Measurements from ENCODE around the gene CLDN1.
"Not testable (repeated sequence)": the region's sequence is repeated elsewhere in the genome, so short reads cannot be mapped to it uniquely, and the experiment has no call there.

The CLDN1 gene

DNA sequence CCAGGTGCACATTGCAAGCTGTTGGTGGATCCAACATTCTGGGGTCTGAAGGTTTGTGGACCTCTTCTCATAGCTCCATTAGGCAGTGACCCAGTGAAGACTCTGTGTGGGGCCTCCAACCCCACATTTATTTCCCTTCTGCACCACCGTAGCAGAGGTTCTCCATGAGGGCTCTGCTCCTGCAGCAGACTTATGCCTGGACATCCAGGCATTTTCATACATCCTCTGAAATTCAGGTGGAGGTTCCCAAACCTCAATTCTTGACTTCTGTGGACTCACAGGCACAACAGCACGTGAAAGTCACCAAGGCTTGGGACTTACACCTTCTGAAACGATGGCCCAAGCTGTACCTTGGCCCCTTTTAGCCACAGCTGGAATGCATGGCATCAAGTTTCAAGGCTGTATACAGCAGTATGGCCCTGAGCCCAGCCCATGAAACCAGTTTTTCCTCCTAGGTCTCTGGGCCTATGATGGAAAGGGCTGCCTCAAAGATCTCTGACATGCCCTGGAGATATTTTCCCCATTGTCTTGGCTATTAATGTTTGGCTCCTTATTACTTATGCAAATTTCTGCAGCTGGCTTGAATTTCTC is 30.2 kb downstream of the CLDN1 start:
- DNase-seq, result no peak

GRCh38 chr3:190289989-190290388 is 32.3 kb downstream of the CLDN1 start:
- DNase-seq, result no peak

DNA sequence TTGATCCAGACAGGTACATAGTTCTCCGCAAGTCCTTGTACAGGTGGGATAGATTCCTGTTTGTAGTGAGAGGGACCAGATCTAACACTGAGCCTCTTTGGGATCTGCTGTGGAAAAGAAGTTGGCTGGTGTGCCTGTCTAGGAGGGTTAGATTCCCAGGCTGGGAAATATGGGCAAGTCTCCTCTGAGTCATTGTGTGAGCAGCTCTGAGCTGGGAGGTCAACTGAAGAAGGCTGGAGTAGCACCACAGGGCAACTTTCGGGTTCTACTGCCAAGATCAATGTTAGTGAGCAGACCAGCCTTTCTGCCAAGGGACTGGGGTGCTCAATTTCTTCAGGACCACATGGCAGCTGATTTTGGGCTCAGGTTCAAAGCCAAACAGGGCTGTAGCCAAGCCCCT is 33.4 kb downstream of the CLDN1 start:
- DNase-seq, result no peak

GRCh38 chr3:190286014-190286413 is 36.2 kb downstream of the CLDN1 start:
- no peak for DNase-seq

DNA sequence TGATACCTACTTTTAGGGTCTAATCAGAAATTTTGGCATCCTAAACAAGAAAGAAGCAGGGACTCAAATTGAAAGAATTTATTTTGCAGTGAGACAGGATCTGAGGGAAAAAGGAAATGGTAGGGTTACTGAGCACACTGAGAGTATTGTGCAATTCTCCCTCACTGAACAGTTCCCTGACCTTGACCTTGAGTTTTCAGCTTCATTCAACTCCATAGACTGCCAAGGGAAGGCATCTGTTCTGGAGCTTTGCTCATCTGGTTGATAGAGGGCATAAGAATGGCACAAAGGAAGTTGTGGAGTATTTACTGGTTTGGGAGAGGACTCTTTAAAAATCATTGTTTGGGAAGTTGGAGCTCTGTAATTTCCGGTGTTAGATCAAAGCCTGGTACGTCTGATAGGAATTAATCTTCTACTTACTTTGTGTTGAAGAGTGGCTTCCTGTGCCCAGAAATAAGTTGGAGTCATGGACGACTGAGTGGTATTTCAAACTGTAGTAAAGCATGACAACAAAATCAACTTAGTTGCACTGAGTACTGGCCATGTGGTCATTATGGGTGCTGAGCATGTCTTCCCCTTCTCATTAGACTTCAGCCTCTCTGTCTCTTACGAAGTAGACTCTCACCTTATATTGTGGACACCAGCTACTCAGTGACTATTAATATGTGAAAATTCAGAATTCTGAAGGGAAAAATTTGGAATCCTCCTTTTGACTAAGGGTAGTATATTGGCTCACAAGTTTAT is 40.8 kb downstream of the CLDN1 start:
- DNase-seq, result no peak

- DNase-seq, result no peak
Measured at GRCh38 chr3:190279690-190280089, 42.6 kb downstream of the CLDN1 start.

GRCh38 chr3:190272747-190273146 is 49.5 kb downstream of the CLDN1 start:
- DNase-seq, result no peak

DNA sequence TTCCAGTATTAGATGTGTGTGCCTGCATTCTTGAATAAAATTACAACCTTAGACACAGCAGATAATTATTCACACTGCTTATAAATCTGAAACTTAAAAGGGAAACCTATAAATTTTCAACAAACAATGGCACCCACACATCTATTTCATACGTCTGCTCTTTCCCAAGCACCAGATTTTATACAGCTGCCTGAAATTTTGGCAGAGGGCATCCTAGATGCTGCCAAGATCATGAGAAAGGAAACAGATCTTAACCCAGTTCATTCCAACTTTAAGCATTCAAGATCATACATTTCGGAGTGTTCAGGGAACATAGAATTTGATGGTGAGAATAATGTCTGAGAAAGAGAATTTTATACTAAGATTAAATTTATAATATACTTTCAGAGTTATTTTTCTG is 53.1 kb downstream of the CLDN1 start:
- DNase-seq, result no peak

- DNase-seq, result not testable (repeated sequence)
Measured at GRCh38 chr3:190267464-190267863, 54.8 kb downstream of the CLDN1 start.

- DNase-seq, result no peak
Measured at GRCh38 chr3:190266913-190267290, 55.3 kb downstream of the CLDN1 start.

DNA sequence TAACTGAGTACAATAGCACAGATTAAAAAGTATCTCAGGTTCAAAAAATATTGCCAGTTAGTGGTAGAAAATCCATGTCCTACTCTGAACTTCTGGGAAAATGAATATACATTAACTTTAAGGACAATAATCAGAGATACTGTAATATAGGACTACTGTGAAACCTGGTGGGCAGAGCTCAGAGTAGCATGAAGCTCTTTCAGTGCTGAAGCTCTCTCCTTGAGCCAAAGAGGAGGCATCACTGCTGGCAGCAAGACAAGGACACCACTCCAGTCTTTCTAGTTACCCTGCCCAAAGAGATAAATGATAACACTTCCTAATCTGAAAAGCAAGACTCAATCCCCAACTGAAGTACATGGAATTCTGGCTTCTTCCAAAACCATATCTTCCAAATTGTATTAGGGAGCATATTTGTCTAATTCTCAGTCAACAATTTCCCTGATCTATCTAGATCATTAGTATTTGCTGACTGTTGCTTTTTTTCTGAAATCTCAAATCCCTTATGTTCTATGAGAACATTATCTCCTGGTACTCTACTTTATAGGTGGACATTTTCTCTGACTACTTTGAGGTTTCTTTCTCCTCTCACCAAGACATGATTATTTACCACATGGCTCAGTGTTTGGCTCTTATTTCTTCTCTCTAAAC is 55.9 kb downstream of the CLDN1 start:
- DNase-seq, result no peak

DNA sequence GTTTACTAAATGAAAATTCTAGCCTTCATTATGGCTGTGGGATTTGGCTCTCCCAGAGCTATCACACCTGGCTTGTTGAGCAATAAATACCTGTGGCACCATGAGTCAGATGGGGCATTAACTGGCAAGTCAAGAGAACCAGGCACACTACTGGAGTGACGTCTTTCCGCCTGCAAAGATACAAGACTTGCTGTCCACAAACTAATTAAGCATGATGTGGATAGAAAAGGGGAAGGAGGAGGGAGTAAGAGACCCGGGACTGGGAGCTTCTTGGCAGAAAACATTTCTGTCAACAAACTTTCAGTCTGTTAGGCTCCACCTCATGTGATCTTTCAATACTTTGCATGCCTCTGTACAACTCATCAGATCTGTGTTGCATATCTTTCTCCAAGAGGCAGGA is 56.5 kb downstream of the CLDN1 start:
- no peak for DNase-seq

- DNase-seq, result no peak
Measured at GRCh38 chr3:190265126-190265525, 57.1 kb downstream of the CLDN1 start.

DNA sequence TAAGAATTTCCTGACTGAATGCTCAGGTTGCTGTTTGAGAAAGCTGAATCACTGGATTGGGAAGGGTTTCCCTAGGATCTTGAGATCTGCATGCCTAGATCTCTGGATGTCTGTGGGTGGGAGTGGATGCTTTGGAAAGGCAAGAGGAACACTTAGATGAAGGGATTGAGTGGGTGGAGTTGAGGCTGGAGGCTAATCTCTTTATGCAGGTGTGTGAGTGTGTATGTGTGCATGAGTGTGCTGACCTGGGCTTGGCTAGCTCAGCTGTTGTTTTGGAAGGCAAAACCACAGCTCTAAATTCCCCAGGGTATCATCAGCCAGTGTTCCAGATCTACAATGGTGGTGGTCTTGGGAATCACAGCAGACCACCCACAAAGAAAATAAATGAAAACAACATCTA is 60.5 kb downstream of the CLDN1 start:
- DNase-seq, result no peak

GRCh38 chr3:190261015-190261414 is 61.2 kb downstream of the CLDN1 start:
- DNase-seq, result no peak

DNA sequence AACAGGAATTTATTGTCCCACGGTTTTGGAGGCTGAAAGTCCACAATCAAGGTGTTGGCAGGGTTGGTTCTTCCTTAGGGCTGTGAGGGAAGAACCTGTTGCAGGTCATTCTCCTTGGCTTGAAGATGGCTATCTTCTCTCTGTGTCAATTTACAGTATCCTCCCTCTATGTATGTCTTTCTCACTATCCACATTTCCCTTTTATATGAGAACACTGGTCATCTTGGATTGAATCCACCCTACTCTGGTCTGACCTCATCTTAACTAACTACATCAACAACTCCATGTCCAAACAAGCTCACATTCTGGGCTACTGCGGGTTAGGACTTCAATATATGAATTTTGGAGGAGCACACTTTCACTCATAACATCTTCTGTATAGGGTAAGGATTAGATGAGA is 61.9 kb downstream of the CLDN1 start:
- no peak for DNase-seq

DNA sequence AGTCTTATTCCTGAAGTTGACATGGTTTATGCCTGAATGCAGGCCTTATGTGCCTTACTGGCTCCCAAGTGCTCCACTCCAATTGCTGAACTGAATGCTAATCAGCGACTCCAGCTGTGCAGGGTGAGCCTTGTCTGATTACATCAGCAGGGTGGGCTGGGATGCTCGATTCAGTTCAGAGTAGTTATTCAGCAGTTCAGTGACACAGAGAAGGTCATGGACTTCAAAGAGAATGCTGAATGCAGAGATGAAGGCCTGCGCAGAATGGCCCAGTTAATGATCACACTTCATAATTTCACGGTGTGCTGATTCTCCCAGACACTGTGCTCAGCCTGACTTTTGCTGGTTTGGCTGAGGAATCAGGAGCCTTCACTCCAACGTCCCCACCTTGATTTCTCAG is 63.6 kb downstream of the CLDN1 start:
- DNase-seq, result no peak
